Bronchial epithelial cell (primary cell): ENCODE data around the gene MGST2. TPM values are rescaled to one million over a fixed set of nuclear protein-coding genes. Genes with fewer than 3 reads are reported as not detected.

Source experiments
- DNase-seq: peaks from one replicate; pipeline ENCODE4 v3.0.0-alpha.2; 2010; ENCODE audit warnings: low read depth
- FAIRE-seq: peaks from 2 replicates; lab custom pipeline; 2011; peaks lifted over from hg19 to GRCh38; lab: Jason Lieb, UNC
- H3K27me3 ChIP-seq: 2 replicates; pipeline ENCODE4 v1.5.1; 2011; ENCODE audit warnings: low read length; ENCODE audit not compliant: control insufficient read depth, insufficient read depth
- H3K36me3 ChIP-seq: 2 replicates; pipeline ENCODE4 v1.5.1; 2011; ENCODE audit warnings: low read length; ENCODE audit not compliant: control insufficient read depth, insufficient read depth
- H3K4me3 ChIP-seq: 2 replicates; pipeline ENCODE4 v1.5.1; 2011; ENCODE audit warnings: mild to moderate bottlenecking, low read depth, low read length, control low read depth
- CTCF ChIP-seq: IDR thresholded peaks from 2 replicates; pipeline ENCODE4 v1.5.1; 2011; ENCODE audit warnings: mild to moderate bottlenecking, moderate library complexity, low read length, control low read depth, inconsistent platforms; ENCODE audit not compliant: insufficient read depth, severe bottlenecking
- total RNA-seq: library from RNA; depleted of rRNA; stranded (reverse); fragments of >200 nt; gene quantifications from 2 replicates; pipeline ENCODE4 v1.2.1, GENCODE V29; 2014

MGST2 gene
- total RNA-seq, 1 donor from 2014 or later, result 28.7 TPM

- DNase-seq, result no peak
- no peak for TF ChIP-seq CTCF
- Histone ChIP-seq H3K4me3 (no peak overlapping the region), H3K36me3 (no peaks in the 10 kb centered on the region), H3K27me3 (no peaks in the 10 kb centered on the region)
- no peak for FAIRE-seq
Observed at GRCh38 chr4:139664442-139664841, 1.2 kb upstream of the MGST2 start.

GRCh38 chr4:139665079-139665689, 435 bp upstream of the MGST2 start:
- no peak for DNase-seq
- TF ChIP-seq CTCF, result no peak
- Histone ChIP-seq H3K36me3 (no peaks in the 10 kb centered on the region), H3K27me3 (no peaks in the 10 kb centered on the region), H3K4me3 (peak overlapping the region; percentile 46)
- no peak for FAIRE-seq

GRCh38 chr4:139666735-139667281, 1.2 kb downstream of the MGST2 start:
- Histone ChIP-seq H3K27me3 (no peaks in the 10 kb centered on the region), H3K36me3 (no peaks in the 10 kb centered on the region), H3K4me3 (peak overlapping the region; percentile 46)
- DNase-seq, result peak; percentile 67
- FAIRE-seq, result no peak
- TF ChIP-seq CTCF, result no peak

- Histone ChIP-seq H3K4me3 (no peak overlapping the region), H3K27me3 (no peaks in the 10 kb centered on the region), H3K36me3 (no peaks in the 10 kb centered on the region)
- TF ChIP-seq CTCF, result no peak
- no peak for DNase-seq
- FAIRE-seq, result no peak
Observed at GRCh38 chr4:139668036-139668435, 2.4 kb downstream of the MGST2 start.

GRCh38 chr4:139668658-139669201, 3.1 kb downstream of the MGST2 start:
- FAIRE-seq, result no peak
- DNase-seq, result no peak
- no peak overlapping the region for H3K4me3 ChIP-seq

More at GRCh38 chr4:139668658-139669201, 3.1 kb downstream of the MGST2 start:
- TF ChIP-seq CTCF, result no peak
- Histone ChIP-seq H3K36me3 (peaks cover 1% of the 10 kb centered on the region), H3K27me3 (no peaks in the 10 kb centered on the region)
